HEK293 (cell line): ENCODE results near the gene SCPEP1.

Source experiments
- CTCF ChIA-PET: fragments of 350-600 bp; formaldehyde crosslinking; extraction: SDS; loops from one replicate; lab custom pipeline; 2021; ENCODE audit warnings: antibody characterized with exemption; lab: Yijun Ruan, JAX
- POLR2A ChIA-PET: fragments of 300-600 bp; formaldehyde crosslinking; extraction: SDS; loops from one replicate; lab custom pipeline; 2020; ENCODE audit warnings: antibody characterized with exemption, inconsistent platforms; lab: Yijun Ruan, JAX
- H3K27ac ChIP-seq: fragments of 200-500 bp; sonication (Bioruptor generic); 2 replicates; pipeline ENCODE4 v1.5.1; 2014; ENCODE audit warnings: low read depth, low read length, control low read depth, inconsistent platforms; ENCODE audit errors: extremely low read depth
- H3K36me3 ChIP-seq, 2 experiments: fragments of 200-500 bp in 1 of 2; sonication (Bioruptor generic) in 1 of 2; 1 replicate in 1 of 2; 2 replicates in 1 of 2; pipeline ENCODE4 v1.5.1; 2014 to 2017; ENCODE audit warnings: inconsistent platforms in 2 of 2, low read length in 2 of 2; ENCODE audit not compliant: control insufficient read depth in 2 of 2, insufficient read depth in 1 of 2
- H3K4me1 ChIP-seq: fragments of 200-500 bp; sonication (Bioruptor generic); 2 replicates; pipeline ENCODE4 v1.5.1; 2014; ENCODE audit warnings: mild to moderate bottlenecking, low read length, inconsistent platforms; ENCODE audit not compliant: control insufficient read depth, insufficient read depth
- H3K4me3 ChIP-seq: 2 replicates; pipeline ENCODE4 v1.5.1; 2011; ENCODE audit warnings: low read depth, mild to moderate bottlenecking, control low read depth, low read length, moderate library complexity
- H3K9me3 ChIP-seq: fragments of 200-500 bp; sonication (Bioruptor generic); 2 replicates; pipeline ENCODE4 v1.5.1; 2014; ENCODE audit warnings: low read depth, low read length, inconsistent platforms; ENCODE audit not compliant: control insufficient read depth, insufficient read depth
- ELK4 ChIP-seq: IDR thresholded peaks from 2 replicates; pipeline ENCODE4 v1.6.1; 2011; ENCODE audit warnings: mild to moderate bottlenecking, low read depth, low read length, borderline replicate concordance
- FEZF1 ChIP-seq: fragments of 450-650 bp; formaldehyde crosslinking; IDR thresholded peaks from 2 replicates; pipeline ENCODE4 v1.5.1; 2016; ENCODE audit warnings: missing biosample characterization, missing genetic modification characterization
- GLI4 ChIP-seq: fragments of 450-650 bp; formaldehyde crosslinking; IDR thresholded peaks from 2 replicates; pipeline ENCODE4 v1.5.1; 2016; ENCODE audit warnings: missing biosample characterization, missing genetic modification characterization
- HOXD13 ChIP-seq: sonication (generic); formaldehyde crosslinking; IDR thresholded peaks from 2 replicates; pipeline ENCODE4 v1.8.0; 2022; ENCODE audit warnings: missing genetic modification reagents, borderline replicate concordance
- KLF9 ChIP-seq: fragments of 450-650 bp; formaldehyde crosslinking; IDR thresholded peaks from 2 replicates; pipeline ENCODE4 v1.5.1; 2016; ENCODE audit warnings: missing biosample characterization, missing genetic modification characterization, low read depth
- OSR2 ChIP-seq: fragments of 450-650 bp; formaldehyde crosslinking; IDR thresholded peaks from 2 replicates; pipeline ENCODE4 v1.5.1; 2016; ENCODE audit warnings: missing biosample characterization, missing genetic modification characterization
- PBX3 ChIP-seq: sonication (generic); formaldehyde crosslinking; IDR thresholded peaks from 2 replicates; pipeline ENCODE4 v1.8.1; 2022; ENCODE audit warnings: mild to moderate bottlenecking, moderate library complexity, missing genetic modification reagents
- SCRT1 ChIP-seq: fragments of 450-650 bp; formaldehyde crosslinking; IDR thresholded peaks from 2 replicates; pipeline ENCODE4 v1.5.1; 2016; ENCODE audit warnings: missing biosample characterization, missing genetic modification characterization, borderline replicate concordance
- TRIM28 ChIP-seq: IDR thresholded peaks from 2 replicates; pipeline ENCODE4 v1.6.1; 2011; ENCODE audit warnings: low read length, control low read depth, borderline replicate concordance
- TSHZ1 ChIP-seq: fragments of 450-650 bp; formaldehyde crosslinking; IDR thresholded peaks from 2 replicates; pipeline ENCODE4 v1.5.1; 2016; ENCODE audit warnings: missing biosample characterization, missing genetic modification characterization, borderline replicate concordance
- ZBTB20 ChIP-seq: fragments of 450-650 bp; formaldehyde crosslinking; IDR thresholded peaks from 2 replicates; pipeline ENCODE4 v1.5.1; 2016; ENCODE audit warnings: missing biosample characterization, missing genetic modification characterization
- ZFP3 ChIP-seq: fragments of 450-650 bp; formaldehyde crosslinking; IDR thresholded peaks from 2 replicates; pipeline ENCODE4 v1.5.1; 2016; ENCODE audit warnings: low read depth, missing biosample characterization, missing genetic modification characterization
- ZNF138 ChIP-seq: fragments of 450-650 bp; formaldehyde crosslinking; IDR thresholded peaks from 2 replicates; pipeline ENCODE4 v1.5.1; 2016; ENCODE audit warnings: missing biosample characterization, missing genetic modification characterization, borderline replicate concordance
- ZNF19 ChIP-seq: fragments of 450-650 bp; formaldehyde crosslinking; IDR thresholded peaks from 2 replicates; pipeline ENCODE4; 2016; ENCODE audit warnings: missing biosample characterization, missing genetic modification characterization, low read depth
- ZNF202 ChIP-seq: fragments of 450-650 bp; formaldehyde crosslinking; IDR thresholded peaks from 2 replicates; pipeline ENCODE4 v1.5.1; 2016; ENCODE audit warnings: missing biosample characterization, missing genetic modification characterization, borderline replicate concordance
- ZNF23 ChIP-seq: fragments of 450-650 bp; formaldehyde crosslinking; IDR thresholded peaks from 2 replicates; pipeline ENCODE4 v1.5.1; 2016; ENCODE audit warnings: missing biosample characterization, missing genetic modification characterization, borderline replicate concordance
- ZNF248 ChIP-seq: fragments of 450-650 bp; formaldehyde crosslinking; IDR thresholded peaks from 2 replicates; pipeline ENCODE4 v1.5.1; 2017; ENCODE audit warnings: missing biosample characterization, missing genetic modification characterization
- ZNF266 ChIP-seq: fragments of 450-650 bp; formaldehyde crosslinking; IDR thresholded peaks from 2 replicates; pipeline ENCODE4 v1.5.1; 2016; ENCODE audit warnings: missing biosample characterization, missing genetic modification characterization, low read depth
- ZNF302 ChIP-seq: fragments of 450-650 bp; formaldehyde crosslinking; IDR thresholded peaks from 2 replicates; pipeline ENCODE4 v1.5.1; 2016; ENCODE audit warnings: missing biosample characterization, missing genetic modification characterization, low read depth
- ZNF335 ChIP-seq: fragments of 450-650 bp; formaldehyde crosslinking; conservative IDR thresholded peaks from 2 replicates; pipeline ENCODE4 v1.5.1; 2016; ENCODE audit warnings: missing biosample characterization, missing genetic modification characterization
- ZNF394 ChIP-seq: fragments of 450-650 bp; formaldehyde crosslinking; IDR thresholded peaks from 2 replicates; pipeline ENCODE4 v1.5.1; 2016; ENCODE audit warnings: missing biosample characterization, missing genetic modification characterization, mild to moderate bottlenecking, moderate library complexity, borderline replicate concordance
- ZNF549 ChIP-seq: fragments of 450-650 bp; IDR thresholded peaks from 2 replicates; pipeline ENCODE4 v1.5.1; 2018; ENCODE audit warnings: missing biosample characterization, missing genetic modification characterization, mild to moderate bottlenecking, inconsistent platforms, moderate library complexity
- ZNF610 ChIP-seq: fragments of 450-650 bp; formaldehyde crosslinking; IDR thresholded peaks from 2 replicates; pipeline ENCODE4 v1.5.1; 2016; ENCODE audit warnings: missing biosample characterization, missing genetic modification characterization, borderline replicate concordance
- ZNF664 ChIP-seq: fragments of 450-650 bp; formaldehyde crosslinking; IDR thresholded peaks from 2 replicates; pipeline ENCODE4 v1.5.1; 2016; ENCODE audit warnings: missing biosample characterization, missing genetic modification characterization
- ZNF670 ChIP-seq: fragments of 450-650 bp; formaldehyde crosslinking; IDR thresholded peaks from 2 replicates; pipeline ENCODE4 v1.5.1; 2016; ENCODE audit warnings: missing biosample characterization, missing genetic modification characterization, low read depth
- ZNF747 ChIP-seq: fragments of 450-650 bp; formaldehyde crosslinking; IDR thresholded peaks from 2 replicates; pipeline ENCODE4 v1.5.1; 2016; ENCODE audit warnings: missing biosample characterization, missing genetic modification characterization
- ZNF837 ChIP-seq: fragments of 450-650 bp; formaldehyde crosslinking; IDR thresholded peaks from 2 replicates; pipeline ENCODE4 v1.5.1; 2016; ENCODE audit warnings: missing biosample characterization, missing genetic modification characterization
- ZNF843 ChIP-seq: fragments of 450-650 bp; formaldehyde crosslinking; IDR thresholded peaks from 2 replicates; pipeline ENCODE4 v1.5.1; 2016; ENCODE audit warnings: missing biosample characterization, missing genetic modification characterization
- ZSCAN18 ChIP-seq: fragments of 450-650 bp; formaldehyde crosslinking; IDR thresholded peaks from 2 replicates; pipeline ENCODE4 v1.5.1; 2016; ENCODE audit warnings: missing biosample characterization, missing genetic modification characterization

Gene SCPEP1

GRCh38 chr17:57008958-57009357 lies 31.0 kb downstream of the SCPEP1 start:
- Histone ChIP-seq H3K27ac (no peak overlapping the region), H3K4me3 (no peak overlapping the region), H3K4me1 (no peaks in the 10 kb centered on the region), H3K9me3 (no peaks in the 10 kb centered on the region), H3K36me3 (peaks cover 0 to 11% of the 10 kb centered on the region in 2 experiments; a peak in 1 of 3 replicates)
- CTCF ChIA-PET: interaction anchor here (0.8 to 2.2 kb wide), 3 partner anchors 11 to 43 kb away, joined by 3 to 26 read pairs (median 6); no protein-coding TSS in a partner anchor
- POLR2A ChIA-PET: no interaction called here
- no peak for TF ChIP-seq ELK4
- TF ChIP-seq ZBTB20 (tag by site-specific recombination): no peak
- TF ChIP-seq ZNF266: no peak
- no peak for TF ChIP-seq ZNF394 (tag by site-specific recombination)
- no peak for TF ChIP-seq ZNF19 (tag by site-specific recombination)
- no peak for TF ChIP-seq ZNF549 (tag by site-specific recombination)
- no peak for TF ChIP-seq SCRT1 (tag by site-specific recombination)
- TF ChIP-seq ZNF248 (tag by site-specific recombination): no peak
- no peak for TF ChIP-seq OSR2 (tag by site-specific recombination)
- TF ChIP-seq ZSCAN18: no peak
- TF ChIP-seq ZNF23 (tag by site-specific recombination): no peak
- no peak for TF ChIP-seq ZNF747
- TF ChIP-seq ZNF664 (tag by site-specific recombination): no peak

- H3K4me3 ChIP-seq: no peak overlapping the region
- no peaks in the 10 kb centered on the region for H3K4me1 ChIP-seq
- H3K27ac ChIP-seq: no peak overlapping the region
- ChIA-PET POLR2A (interaction anchor here (0.5 to 0.6 kb wide), 2 partner anchors 10 to 50 kb away, joined by 3 read pairs; no protein-coding TSS in a partner anchor), CTCF (interaction anchor here (0.5 to 2.2 kb wide), 21 partner anchors 9 to 829 kb away, joined by 3 to 26 read pairs (median 4); no protein-coding TSS in a partner anchor)
- H3K36me3 ChIP-seq: peaks cover 0 to 7% of the 10 kb centered on the region in 2 experiments; a peak in 1 of 3 replicates
- no peaks in the 10 kb centered on the region for H3K9me3 ChIP-seq
- TF ChIP-seq ZNF335 (tag by site-specific recombination) (peak; percentile 44), ZNF202 (tag by site-specific recombination) (no peak), ZFP3 (tag by site-specific recombination) (no peak), GLI4 (no peak), ZNF843 (no peak), ZNF302 (tag by site-specific recombination) (no peak), KLF9 (tag by site-specific recombination) (no peak), ZNF138 (tag by site-specific recombination) (no peak), HOXD13 (CRISPR knock-in tag) (no peak), TRIM28 (peak; percentile 53; the same call in 1 of the 2 replicates), TSHZ1 (tag by site-specific recombination) (peak; percentile 36; the same call in 1 of the 2 replicates), ZNF837 (tag by site-specific recombination) (no peak), ZNF610 (tag by site-specific recombination) (no peak), ZNF670 (tag by site-specific recombination) (no peak), FEZF1 (tag by site-specific recombination) (no peak), PBX3 (CRISPR knock-in tag) (no peak)
Observed at GRCh38 chr17:57009737-57010445, 32.0 kb downstream of the SCPEP1 start.
